HG02885 (cell line): ENCODE results near the gene DOK6.
A peak's percentile ranks its signal among the peaks of the same experiment; 100 is the strongest.

Experiments
- ATAC-seq: cut with Tn5 transposase; IDR thresholded peaks from one replicate; pipeline ENCODE4 v1.9.1; 2021; ENCODE audit warnings: mild to moderate bottlenecking; ENCODE audit not compliant: unreplicated experiment, poor library complexity

The DOK6 gene

GRCh38 chr18:69529151-69529550 lies 128.5 kb downstream of the DOK6 start:
- no peak for ATAC-seq

- no peak for ATAC-seq
Measured at GRCh38 chr18:69531973-69532372, 131.3 kb downstream of the DOK6 start.

- no peak for ATAC-seq
Measured at GRCh38 chr18:69537183-69537582, 136.5 kb downstream of the DOK6 start.

GRCh38 chr18:69538849-69539248 lies 138.2 kb downstream of the DOK6 start:
- no peak for ATAC-seq

GRCh38 chr18:69539404-69539803 lies 138.7 kb downstream of the DOK6 start:
- no peak for ATAC-seq

GRCh38 chr18:69556228-69556627 lies 155.5 kb downstream of the DOK6 start:
- ATAC-seq, result no peak

- ATAC-seq, result no peak
Measured at GRCh38 chr18:69557282-69557681, 156.6 kb downstream of the DOK6 start.

GRCh38 chr18:69558052-69558451 lies 157.4 kb downstream of the DOK6 start:
- no peak for ATAC-seq

GRCh38 chr18:69559604-69560003 lies 158.9 kb downstream of the DOK6 start:
- no peak for ATAC-seq

- ATAC-seq, result no peak
Measured at GRCh38 chr18:69564602-69565001, 163.9 kb downstream of the DOK6 start.

GRCh38 chr18:69567813-69568488 lies 167.3 kb downstream of the DOK6 start:
- ATAC-seq, result no peak

GRCh38 chr18:69569133-69569532 lies 168.4 kb downstream of the DOK6 start:
- no peak for ATAC-seq

GRCh38 chr18:69574401-69574800 lies 173.7 kb downstream of the DOK6 start:
- ATAC-seq, result no peak

GRCh38 chr18:69580107-69580506 lies 179.4 kb downstream of the DOK6 start:
- ATAC-seq, result peak; percentile 83

GRCh38 chr18:69584429-69584828 lies 183.7 kb downstream of the DOK6 start:
- no peak for ATAC-seq

- ATAC-seq, result no peak
Measured at GRCh38 chr18:69585696-69586095, 185.0 kb downstream of the DOK6 start.

GRCh38 chr18:69586537-69586936 lies 185.8 kb downstream of the DOK6 start:
- ATAC-seq, result no peak

- no peak for ATAC-seq
Measured at GRCh38 chr18:69588301-69588700, 187.6 kb downstream of the DOK6 start.

- no peak for ATAC-seq
Measured at GRCh38 chr18:69590150-69590549, 189.5 kb downstream of the DOK6 start.

GRCh38 chr18:69596345-69596744 lies 195.7 kb downstream of the DOK6 start:
- ATAC-seq, result no peak

- no peak for ATAC-seq
Measured at GRCh38 chr18:69597561-69597960, 196.9 kb downstream of the DOK6 start.

- ATAC-seq, result no peak
Measured at GRCh38 chr18:69599377-69599776, 198.7 kb downstream of the DOK6 start.

GRCh38 chr18:69612242-69612641 lies 211.6 kb downstream of the DOK6 start:
- no peak for ATAC-seq
